Measurements from ENCODE around the gene OR10P1. TPM values are rescaled to one million over a fixed set of nuclear protein-coding genes. Genes with fewer than 3 reads are reported as not detected.

OR10P1 gene
- total and polyA plus RNA-seq, 7 donors = not detected

GRCh38 chr12:55636116-55636655 lies 506 bp upstream of the OR10P1 start:
- intact Hi-C loops (cut with DNase I) = no loop called here
- TF ChIP-seq, protein P1, sequence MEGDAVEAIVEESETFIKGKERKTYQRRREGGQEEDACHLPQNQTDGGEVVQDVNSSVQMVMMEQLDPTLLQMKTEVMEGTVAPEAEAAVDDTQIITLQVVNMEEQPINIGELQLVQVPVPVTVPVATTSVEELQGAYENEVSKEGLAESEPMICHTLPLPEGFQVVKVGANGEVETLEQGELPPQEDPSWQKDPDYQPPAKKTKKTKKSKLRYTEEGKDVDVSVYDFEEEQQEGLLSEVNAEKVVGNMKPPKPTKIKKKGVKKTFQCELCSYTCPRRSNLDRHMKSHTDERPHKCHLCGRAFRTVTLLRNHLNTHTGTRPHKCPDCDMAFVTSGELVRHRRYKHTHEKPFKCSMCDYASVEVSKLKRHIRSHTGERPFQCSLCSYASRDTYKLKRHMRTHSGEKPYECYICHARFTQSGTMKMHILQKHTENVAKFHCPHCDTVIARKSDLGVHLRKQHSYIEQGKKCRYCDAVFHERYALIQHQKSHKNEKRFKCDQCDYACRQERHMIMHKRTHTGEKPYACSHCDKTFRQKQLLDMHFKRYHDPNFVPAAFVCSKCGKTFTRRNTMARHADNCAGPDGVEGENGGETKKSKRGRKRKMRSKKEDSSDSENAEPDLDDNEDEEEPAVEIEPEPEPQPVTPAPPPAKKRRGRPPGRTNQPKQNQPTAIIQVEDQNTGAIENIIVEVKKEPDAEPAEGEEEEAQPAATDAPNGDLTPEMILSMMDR (IDR thresholded peaks at IDR 0.05) = no peak
- 89 to 91% (median 90%) methylated on average over 6 of the region's 6 CpGs for WGBS, 3 donors
- no peak for DNase-seq
- no peaks in the 10 kb centered on the region for H3K36me3 ChIP-seq (ENCODE audit: insufficient read depth in 1 of 2, low read depth in 1 of 2)
- H3K9me3 ChIP-seq = no peaks in the 10 kb centered on the region
- no peaks in the 10 kb centered on the region for H3K27me3 ChIP-seq (ENCODE audit: insufficient read depth in 3 of 3, low read length in 2 of 3)
- ATAC-seq = no peak
- H3K27ac ChIP-seq = no peak overlapping the region
- H3K4me1 ChIP-seq = no peaks in the 10 kb centered on the region
- no peak overlapping the region for H3K4me3 ChIP-seq

DNA sequence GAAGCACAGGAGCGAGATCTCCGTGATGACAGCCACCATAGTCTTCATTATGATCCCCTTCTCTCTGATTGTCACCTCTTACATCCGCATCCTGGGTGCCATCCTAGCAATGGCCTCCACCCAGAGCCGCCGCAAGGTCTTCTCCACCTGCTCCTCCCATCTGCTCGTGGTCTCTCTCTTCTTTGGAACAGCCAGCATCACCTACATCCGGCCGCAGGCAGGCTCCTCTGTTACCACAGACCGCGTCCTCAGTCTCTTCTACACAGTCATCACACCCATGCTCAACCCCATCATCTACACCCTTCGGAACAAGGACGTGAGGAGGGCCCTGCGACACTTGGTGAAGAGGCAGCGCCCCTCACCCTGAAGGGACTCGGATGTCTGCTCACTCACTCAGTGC lies 775 bp downstream of the OR10P1 start:
- Histone ChIP-seq H3K9me3 (no peaks in the 10 kb centered on the region), H3K27me3 (ENCODE audit: insufficient read depth in 3 of 3, low read length in 2 of 3) (no peaks in the 10 kb centered on the region), H3K36me3 (ENCODE audit: insufficient read depth in 1 of 2, low read depth in 1 of 2) (no peaks in the 10 kb centered on the region), H3K4me1 (no peaks in the 10 kb centered on the region), H3K4me3 (no peak overlapping the region), H3K27ac (no peak overlapping the region)
- TF ChIP-seq, protein P1 (IDR thresholded peaks at IDR 0.05) = no peak
- DNase-seq (no peak), ATAC-seq (no peak)
- intact Hi-C loops (cut with DNase I) = no loop called here
- WGBS, 3 donors = 89 to 92% (median 90%) methylated on average over 15 of the region's 15 CpGs

DNA sequence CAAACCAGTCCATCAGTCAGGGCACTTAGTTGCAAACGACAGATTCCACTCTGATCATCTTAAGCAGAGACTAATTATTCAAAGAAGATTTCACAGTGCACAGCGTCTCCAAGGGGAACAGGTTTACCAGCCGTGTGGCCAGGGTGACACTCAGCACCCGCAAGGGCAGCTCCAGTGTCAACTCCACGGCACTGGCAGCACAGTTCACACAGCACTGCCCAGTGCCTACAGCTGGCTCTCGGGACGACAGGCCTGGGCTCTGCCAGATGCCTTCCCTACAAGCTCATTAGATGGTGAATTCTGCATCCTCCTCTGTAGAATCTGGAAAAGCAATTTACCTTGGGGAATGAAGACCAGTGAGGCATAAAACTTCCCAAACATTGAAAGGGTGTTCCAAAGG lies 4.9 kb downstream of the OR10P1 start:
- H3K27ac ChIP-seq = no peak overlapping the region
- intact Hi-C loops (cut with DNase I) = loop anchor here in 1 of 2 donors (10.0 kb wide), 1 partner anchor 193 kb away; no protein-coding TSS in a partner anchor
- TF ChIP-seq, protein P1 (IDR thresholded peaks at IDR 0.05) = no peak
- DNase-seq (no peak), ATAC-seq (no peak)
- no peaks in the 10 kb centered on the region for H3K9me3 ChIP-seq
- H3K4me3 ChIP-seq = no peak overlapping the region
- 46 to 49% (median 47%) methylated on average over 7 of the region's 7 CpGs for WGBS, 3 donors
- no peaks in the 10 kb centered on the region for H3K36me3 ChIP-seq (ENCODE audit: insufficient read depth in 1 of 2, low read depth in 1 of 2)
- no peaks in the 10 kb centered on the region for H3K27me3 ChIP-seq (ENCODE audit: insufficient read depth in 3 of 3, low read length in 2 of 3)
- H3K4me1 ChIP-seq = no peaks in the 10 kb centered on the region

DNA sequence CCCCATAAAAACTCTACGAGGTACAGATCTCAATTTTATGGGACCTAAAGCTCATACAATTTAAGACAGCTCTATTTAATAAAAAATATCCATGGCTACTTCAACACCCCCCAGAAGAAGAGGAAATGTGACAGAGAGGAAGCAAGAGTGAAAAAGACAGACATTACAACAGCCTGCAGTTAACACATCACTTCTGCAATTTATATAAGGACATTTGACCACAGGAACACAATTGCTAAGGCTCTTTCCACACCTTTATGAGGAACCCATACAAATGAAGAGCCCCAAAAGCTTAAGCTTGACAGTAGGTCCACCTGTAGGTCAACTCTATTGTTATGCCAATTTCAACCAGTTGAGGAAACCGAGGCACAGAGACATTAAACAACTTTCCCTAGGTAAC lies 5.6 kb downstream of the OR10P1 start:
- H3K36me3 ChIP-seq (ENCODE audit: insufficient read depth in 1 of 2, low read depth in 1 of 2) = no peaks in the 10 kb centered on the region
- no peak overlapping the region for H3K27ac ChIP-seq
- H3K4me3 ChIP-seq = no peak overlapping the region
- H3K9me3 ChIP-seq = no peaks in the 10 kb centered on the region
- no peak for DNase-seq
- H3K4me1 ChIP-seq = no peaks in the 10 kb centered on the region
- no peaks in the 10 kb centered on the region for H3K27me3 ChIP-seq (ENCODE audit: insufficient read depth in 3 of 3, low read length in 2 of 3)
- ATAC-seq = no peak
- TF ChIP-seq, protein P1 (IDR thresholded peaks at IDR 0.05) = no peak
- intact Hi-C loops (cut with DNase I) = loop anchor here in 1 of 2 donors (10.0 kb wide), 1 partner anchor 193 kb away; no protein-coding TSS in a partner anchor
- WGBS, 3 donors = 35 to 82% (median 65%) methylated on average over 2 of the region's 2 CpGs

GRCh38 chr12:55642669-55643068 lies 6.0 kb downstream of the OR10P1 start:
- no peaks in the 10 kb centered on the region for H3K36me3 ChIP-seq (ENCODE audit: insufficient read depth in 1 of 2, low read depth in 1 of 2)
- H3K27ac ChIP-seq = no peak overlapping the region
- ATAC-seq (no peak), DNase-seq (no peak)
- no peaks in the 10 kb centered on the region for H3K27me3 ChIP-seq (ENCODE audit: insufficient read depth in 3 of 3, low read length in 2 of 3)
- 69 to 75% (median 74%) methylated on average over 7 of the region's 7 CpGs for WGBS, 3 donors
- H3K4me1 ChIP-seq = no peaks in the 10 kb centered on the region
- H3K9me3 ChIP-seq = no peaks in the 10 kb centered on the region
- H3K4me3 ChIP-seq = no peak overlapping the region
- intact Hi-C loops (cut with DNase I) = loop anchor here in 1 of 2 donors (10.0 kb wide), 1 partner anchor 192 kb away; no protein-coding TSS in a partner anchor
- TF ChIP-seq, protein P1 (IDR thresholded peaks at IDR 0.05) = no peak
